H9 (cell line): ENCODE data around the gene DOC2A. TPM values are rescaled to one million over a fixed set of nuclear protein-coding genes. Genes with fewer than 3 reads are reported as not detected.

Experiments
- DNase-seq: peaks from one replicate; pipeline ENCODE4 v3.0.0-alpha.2; 2017
- H2AFZ ChIP-seq: one replicate; pipeline ENCODE4 v1.6.1; 2013; ENCODE audit warnings: mild to moderate bottlenecking, low read length, control low read depth, moderate library complexity
- H2AK5ac ChIP-seq: 2 replicates; pipeline ENCODE4 v1.6.1; 2013; ENCODE audit warnings: low read length, control low read depth, mixed read lengths; ENCODE audit not compliant: insufficient read length
- H2BK120ac ChIP-seq: one replicate; pipeline ENCODE4 v1.6.1; 2013; ENCODE audit warnings: low read depth, mild to moderate bottlenecking, low read length, control low read depth, inconsistent platforms; ENCODE audit not compliant: poor library complexity, severe bottlenecking
- H2BK12ac ChIP-seq: 2 replicates; pipeline ENCODE4 v1.6.1; 2013; ENCODE audit warnings: low read length, control low read depth, mixed read lengths, low read depth; ENCODE audit not compliant: insufficient read length
- H2BK15ac ChIP-seq: 2 replicates; pipeline ENCODE4 v1.6.1; 2013; ENCODE audit warnings: low read depth, low read length, control low read depth
- H2BK20ac ChIP-seq: one replicate; pipeline ENCODE4 v1.6.1; 2013; ENCODE audit warnings: low read depth, mild to moderate bottlenecking, low read length, control low read depth, inconsistent platforms; ENCODE audit not compliant: poor library complexity, severe bottlenecking
- H2BK5ac ChIP-seq: 2 replicates; pipeline ENCODE4 v1.6.1; 2013; ENCODE audit warnings: low read length, control low read depth, mixed read lengths; ENCODE audit not compliant: insufficient read length
- H3K14ac ChIP-seq: 2 replicates; pipeline ENCODE4 v1.6.1; 2013; ENCODE audit warnings: low read length, control low read depth; ENCODE audit not compliant: insufficient read depth
- H3K18ac ChIP-seq: 2 replicates; pipeline ENCODE4 v1.6.1; 2013; ENCODE audit warnings: low read depth, mild to moderate bottlenecking, mixed read lengths, low read length, control low read depth; ENCODE audit not compliant: insufficient read length
- H3K23ac ChIP-seq: 2 replicates; pipeline ENCODE4 v1.6.1; 2013; ENCODE audit warnings: low read length, control low read depth, mixed read lengths, low read depth; ENCODE audit not compliant: insufficient read length
- H3K23me2 ChIP-seq: 2 replicates; pipeline ENCODE4 v1.6.1; 2013; ENCODE audit warnings: low read depth, mild to moderate bottlenecking, mixed read lengths, low read length, control low read depth; ENCODE audit not compliant: insufficient read length, poor library complexity, severe bottlenecking
- H3K27ac ChIP-seq: 2 replicates; pipeline ENCODE4 v1.5.1; 2013; ENCODE audit warnings: low read length, control low read depth, mixed read lengths, low read depth; ENCODE audit not compliant: insufficient read length
- H3K27me3 ChIP-seq: 2 replicates; pipeline ENCODE4 v1.6.1; 2013; ENCODE audit warnings: low read length, control low read depth, inconsistent platforms; ENCODE audit not compliant: insufficient read depth
- H3K4ac ChIP-seq: 2 replicates; pipeline ENCODE4 v1.6.1; 2013; ENCODE audit warnings: low read depth, mild to moderate bottlenecking, control low read depth, inconsistent platforms, low read length, moderate library complexity
- H3K4me1 ChIP-seq: 2 replicates; pipeline ENCODE4 v1.6.1; 2013; ENCODE audit warnings: low read length, control low read depth, inconsistent platforms; ENCODE audit not compliant: insufficient read depth
- H3K4me2 ChIP-seq: 2 replicates; pipeline ENCODE4 v1.6.1; 2013; ENCODE audit warnings: low read length, control low read depth, mixed read lengths; ENCODE audit not compliant: insufficient read length, insufficient read depth
- H3K56ac ChIP-seq: 2 replicates; pipeline ENCODE4 v1.6.1; 2013; ENCODE audit warnings: low read depth, mild to moderate bottlenecking, mixed read lengths, low read length, control low read depth; ENCODE audit not compliant: insufficient read length
- H3K79me1 ChIP-seq: 2 replicates; pipeline ENCODE4 v1.6.1; 2013; ENCODE audit warnings: low read depth, mild to moderate bottlenecking, moderate library complexity, low read length, control low read depth, inconsistent platforms; ENCODE audit not compliant: insufficient read depth, poor library complexity, severe bottlenecking
- H3K79me2 ChIP-seq: 2 replicates; pipeline ENCODE4 v1.6.1; 2013; ENCODE audit warnings: low read length, control low read depth, inconsistent platforms; ENCODE audit not compliant: insufficient read depth
- H3K9ac ChIP-seq: 2 replicates; pipeline ENCODE4 v1.6.1; 2013; ENCODE audit warnings: low read length, control low read depth, mixed read lengths; ENCODE audit not compliant: insufficient read length; ENCODE audit errors: extremely low read depth
- H3K9me3 ChIP-seq: one replicate; pipeline ENCODE4 v1.6.1; 2013; ENCODE audit warnings: low read depth, low read length, inconsistent platforms; ENCODE audit not compliant: control insufficient read depth
- H3T11ph ChIP-seq: one replicate; pipeline ENCODE4 v1.6.1; 2013; ENCODE audit warnings: mild to moderate bottlenecking, low read length, control low read depth, inconsistent platforms
- H4K20me1 ChIP-seq: one replicate; pipeline ENCODE4 v1.6.1; 2013; ENCODE audit not compliant: control insufficient read depth, insufficient read length, insufficient read depth
- H4K5ac ChIP-seq: 2 replicates; pipeline ENCODE4 v1.6.1; 2013; ENCODE audit warnings: low read depth, mild to moderate bottlenecking, mixed read lengths, low read length, control low read depth; ENCODE audit not compliant: insufficient read length
- H4K8ac ChIP-seq: replicated peaks from 2 replicates; pipeline ENCODE4 v1.6.1; 2013; ENCODE audit warnings: low read length, control low read depth, mixed read lengths, low read depth; ENCODE audit not compliant: insufficient read length
- H4K91ac ChIP-seq: 2 replicates; pipeline ENCODE4 v1.6.1; 2013; ENCODE audit warnings: low read depth, mild to moderate bottlenecking, moderate library complexity, mixed read lengths, low read length, control low read depth; ENCODE audit not compliant: insufficient read length
- H3K27ac Mint-ChIP-seq, 3 experiments: 2 replicates in 2 of 3; 3 replicates in 1 of 3; pipeline ENCODE4 v1.8.0; 2020 to 2021; ENCODE audit warnings: mixed read lengths in 3 of 3, mild to moderate bottlenecking in 1 of 3, moderate library complexity in 1 of 3
- H3K27me3 Mint-ChIP-seq: 2 replicates; pipeline ENCODE4 v1.8.0; 2021; ENCODE audit warnings: low read depth, mild to moderate bottlenecking, moderate library complexity, mixed read lengths
- H3K36me3 Mint-ChIP-seq, 3 experiments: 2 replicates in 2 of 3; 3 replicates in 1 of 3; pipeline ENCODE4 v1.8.0; 2020 to 2021; ENCODE audit warnings: low read depth in 3 of 3, mixed read lengths in 3 of 3; ENCODE audit not compliant: insufficient read depth in 1 of 3
- H3K4me1 Mint-ChIP-seq, 2 experiments: 2 replicates each; pipeline ENCODE4 v1.8.0; 2020; ENCODE audit warnings: mixed read lengths in 2 of 2
- H3K4me3 Mint-ChIP-seq, 2 experiments: 2 replicates in 1 of 2; 3 replicates in 1 of 2; pipeline ENCODE4 v1.8.0; 2020 to 2021; ENCODE audit warnings: mild to moderate bottlenecking in 2 of 2, mixed read lengths in 2 of 2, moderate library complexity in 1 of 2
- H3K9me3 Mint-ChIP-seq, 2 experiments: 2 replicates in 1 of 2; 3 replicates in 1 of 2; pipeline ENCODE4 v1.8.0; 2020; ENCODE audit warnings: mild to moderate bottlenecking in 2 of 2, mixed read lengths in 2 of 2, moderate library complexity in 1 of 2
- CTCF ChIP-seq: fragments of 200-600 bp; sonication (generic); conservative IDR thresholded peaks from 3 replicates; pipeline ENCODE4 v1.8.0; 2021; ENCODE audit warnings: antibody characterized with exemption, mild to moderate bottlenecking
- WGBS: extraction: QIAGEN DNeasy Blood & Tissue Kit; methylation state at CpG from one replicate; pipeline ENCODE4 v1.1.7; 2013; ENCODE audit warnings: missing lambda C conversion rate, low lambda C conversion rate, mixed read lengths; ENCODE audit not compliant: insufficient read length; ENCODE audit errors: extremely low coverage; 5-methylcytosine and 5-hydroxymethylcytosine counted together
- total RNA-seq: library from RNA; stranded (reverse); gene quantifications from 2 replicates; pipeline ENCODE4 v1.2.1, GENCODE V29; 2021

DOC2A gene
- total RNA-seq, 1 experiment from 2014 or later = 12.2 TPM

GRCh38 chr16:29993191-29993902 is 17.5 kb downstream of the DOC2A start:
- Histone ChIP-seq H3K18ac (no peak overlapping the region), H3K9ac (no peak overlapping the region), H3K4ac (no peak overlapping the region), H4K5ac (no peak overlapping the region), H3K4me1 (no peaks in the 10 kb centered on the region), H3K23ac (no peak overlapping the region), H4K8ac (no peak overlapping the region), H4K20me1 (no peaks in the 10 kb centered on the region), H3K14ac (no peak overlapping the region), H2BK20ac (no peak overlapping the region), H2AK5ac (no peak overlapping the region), H3K23me2 (peaks cover 9% of the 10 kb centered on the region), H2AFZ (no peak overlapping the region), H2BK15ac (no peak overlapping the region), H3K79me2 (no peaks in the 10 kb centered on the region; the same call in 1 of the 2 replicates), H2BK5ac (no peak overlapping the region), H3K27me3 (no peaks in the 10 kb centered on the region), H3K27ac (no peak overlapping the region), H3T11ph (no peak overlapping the region), H3K56ac (no peak overlapping the region), H2BK120ac (no peak overlapping the region), H3K79me1 (no peaks in the 10 kb centered on the region), H4K91ac (no peak overlapping the region), H2BK12ac (no peak overlapping the region), H3K9me3 (no peaks in the 10 kb centered on the region), H3K4me2 (no peak overlapping the region)
- DNase-seq = no peak
- WGBS = no CpG with 5 or more reads among the region's 25 CpGs
- TF ChIP-seq CTCF = no peak
- H3K4me3 Mint-ChIP-seq = no peak overlapping the region
- H3K4me1 Mint-ChIP-seq = peaks cover 15 to 18% of the 10 kb centered on the region in 2 experiments
- peaks cover 9 to 63% (median 41%) of the 10 kb centered on the region in 3 experiments; a peak in 6 of 7 replicates for H3K36me3 Mint-ChIP-seq
- H3K27me3 Mint-ChIP-seq = no peaks in the 10 kb centered on the region; the same call in 1 of the 2 replicates
- H3K27ac Mint-ChIP-seq = no peak overlapping the region
- no peaks in the 10 kb centered on the region for H3K9me3 Mint-ChIP-seq
